GM13976 (cell line): ENCODE measurements around the gene HAUS6.
"Not testable (repeated sequence)": the region's sequence is repeated elsewhere in the genome, so short reads cannot be mapped to it uniquely, and the experiment has no call there.

Source experiments
- DNase-seq: peaks from one replicate; pipeline ENCODE4 v3.0.0; 2012; ENCODE audit warnings: low spot score
- in situ Hi-C: fragments of 300-500 bp; cut with MboI; formaldehyde crosslinking; loops from one replicate; pipeline ENCODE4 v1.12.0; 2022; ENCODE audit warnings: low sequenced_read_pairs, mixed read lengths, inconsistent platforms; ENCODE audit not compliant: unreplicated experiment
- TF ChIP-seq, protein P1 (sequence below): IDR thresholded peaks from 2 replicates; pipeline ENCODE4 v1.5.1; 2012; ENCODE audit warnings: borderline replicate concordance, mild to moderate bottlenecking; ENCODE audit not compliant: insufficient read depth; ENCODE audit errors: extremely low read depth, missing control alignments, control extremely low read depth

The HAUS6 gene

DNA sequence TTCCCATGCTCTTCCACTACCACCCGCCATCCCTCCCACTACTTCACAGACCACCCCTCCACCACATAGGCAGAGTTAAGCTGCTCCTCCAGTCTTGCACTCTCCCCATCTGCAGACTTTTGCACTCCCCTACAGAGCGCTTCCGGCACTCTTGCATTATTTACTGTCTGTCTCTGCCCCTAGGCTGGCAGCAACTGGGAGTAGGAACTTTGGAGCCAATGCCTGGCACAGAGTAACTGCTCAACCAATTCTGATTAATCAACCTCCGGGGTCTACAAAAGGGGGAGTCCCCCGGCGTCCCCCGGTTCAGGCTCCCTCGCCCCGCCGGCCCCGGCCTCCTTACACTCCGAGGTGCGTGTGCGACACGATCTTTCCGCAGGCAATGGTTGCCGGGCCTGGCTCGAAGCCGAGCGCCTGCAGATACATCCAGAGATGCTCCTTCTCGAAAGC lies 498 bp downstream of the HAUS6 start:
- DNase-seq, result peak; percentile 54
- TF ChIP-seq, protein P1, sequence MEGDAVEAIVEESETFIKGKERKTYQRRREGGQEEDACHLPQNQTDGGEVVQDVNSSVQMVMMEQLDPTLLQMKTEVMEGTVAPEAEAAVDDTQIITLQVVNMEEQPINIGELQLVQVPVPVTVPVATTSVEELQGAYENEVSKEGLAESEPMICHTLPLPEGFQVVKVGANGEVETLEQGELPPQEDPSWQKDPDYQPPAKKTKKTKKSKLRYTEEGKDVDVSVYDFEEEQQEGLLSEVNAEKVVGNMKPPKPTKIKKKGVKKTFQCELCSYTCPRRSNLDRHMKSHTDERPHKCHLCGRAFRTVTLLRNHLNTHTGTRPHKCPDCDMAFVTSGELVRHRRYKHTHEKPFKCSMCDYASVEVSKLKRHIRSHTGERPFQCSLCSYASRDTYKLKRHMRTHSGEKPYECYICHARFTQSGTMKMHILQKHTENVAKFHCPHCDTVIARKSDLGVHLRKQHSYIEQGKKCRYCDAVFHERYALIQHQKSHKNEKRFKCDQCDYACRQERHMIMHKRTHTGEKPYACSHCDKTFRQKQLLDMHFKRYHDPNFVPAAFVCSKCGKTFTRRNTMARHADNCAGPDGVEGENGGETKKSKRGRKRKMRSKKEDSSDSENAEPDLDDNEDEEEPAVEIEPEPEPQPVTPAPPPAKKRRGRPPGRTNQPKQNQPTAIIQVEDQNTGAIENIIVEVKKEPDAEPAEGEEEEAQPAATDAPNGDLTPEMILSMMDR, result no peak
- in situ Hi-C loops, result no loop called here

DNA sequence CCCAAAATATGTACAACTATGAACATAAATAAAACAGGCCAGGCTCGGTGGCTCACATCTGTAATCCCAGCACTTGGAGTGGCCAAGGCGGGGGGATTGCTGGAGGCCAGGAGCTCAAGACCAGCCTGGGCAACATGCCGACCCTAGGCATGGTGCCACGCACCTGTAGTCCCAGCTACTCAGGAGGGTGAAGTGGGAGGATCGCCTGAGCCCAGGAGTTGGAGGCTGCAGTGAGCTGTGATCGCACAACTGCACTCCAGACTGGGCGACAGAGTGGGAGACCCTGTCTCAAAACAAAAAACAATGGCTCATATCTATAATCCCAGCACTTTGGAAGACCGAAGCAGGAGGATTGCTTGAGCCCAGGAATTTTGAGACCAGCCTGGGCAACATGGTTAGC lies 1.5 kb downstream of the HAUS6 start:
- in situ Hi-C loops, result no loop called here
- TF ChIP-seq, protein P1, result no peak
- no peak for DNase-seq

- in situ Hi-C loops, DNase-seq: not testable (repeated sequence)
These were observed 5.3 kb downstream of the HAUS6 start for GRCh38 chr9:19097431-19097830.

DNA sequence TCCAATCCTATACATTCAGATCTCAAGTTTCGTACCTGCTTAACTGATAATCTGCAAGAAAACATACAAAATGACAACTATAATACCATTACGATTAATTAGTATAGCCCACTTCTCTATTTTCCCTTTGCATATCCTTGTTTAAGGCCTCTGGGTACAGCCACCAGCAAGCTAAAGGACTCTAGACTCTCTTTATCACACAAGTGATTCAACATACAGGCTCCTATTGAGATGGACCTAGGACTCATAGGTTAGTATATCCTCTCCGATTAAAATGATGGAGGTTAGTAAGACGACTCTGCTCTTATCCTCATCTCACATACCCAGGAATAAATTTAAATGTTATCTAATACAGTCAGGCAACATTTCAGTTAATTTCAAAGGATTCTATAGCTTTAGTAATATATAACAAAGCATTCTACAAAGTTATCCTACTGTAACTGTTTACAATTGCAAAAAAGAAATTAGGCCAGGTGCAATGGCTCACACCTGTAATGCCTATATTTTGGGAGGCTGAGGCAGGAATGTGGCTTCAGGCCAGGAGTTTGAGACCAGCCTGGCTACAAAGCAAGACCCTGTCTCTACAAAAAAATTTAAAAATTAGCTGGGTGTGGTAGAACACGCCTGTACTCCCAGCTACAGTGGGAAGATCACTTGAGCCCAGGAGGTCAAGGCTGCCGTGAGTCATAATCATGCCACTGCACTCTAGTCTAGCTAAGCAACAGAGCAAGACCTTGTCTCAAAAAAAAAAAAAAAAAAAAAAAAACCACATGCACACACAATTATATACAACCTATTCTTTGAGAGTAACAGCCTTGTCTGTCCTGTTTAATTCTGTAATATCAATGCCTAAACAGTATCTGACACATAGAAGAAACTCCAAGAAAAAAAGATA lies 15.4 kb downstream of the HAUS6 start:
- in situ Hi-C loops, result no loop called here
- TF ChIP-seq, protein P1, result no peak
- no peak for DNase-seq

DNA sequence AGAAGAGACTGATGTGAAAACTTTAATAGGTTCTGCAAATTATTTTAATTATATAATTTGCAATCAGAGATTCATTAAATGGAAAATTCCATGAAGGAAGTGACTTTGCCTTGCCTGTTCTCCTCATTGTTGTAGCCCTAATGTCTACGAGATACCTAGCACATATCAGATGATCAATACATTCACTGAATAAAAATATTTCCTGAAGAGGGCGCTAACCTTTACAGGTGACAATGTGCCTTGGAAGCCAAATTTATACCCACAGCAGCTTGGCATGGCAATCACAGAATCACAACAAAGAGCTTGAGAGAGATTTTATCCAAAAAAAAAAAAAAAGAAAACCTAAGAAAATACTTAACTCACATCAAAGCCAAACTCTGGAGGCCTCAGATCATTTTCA lies 17.4 kb downstream of the HAUS6 start:
- in situ Hi-C loops, result no loop called here
- TF ChIP-seq, protein P1, result peak; percentile 15
- DNase-seq, result peak; percentile 44

DNA sequence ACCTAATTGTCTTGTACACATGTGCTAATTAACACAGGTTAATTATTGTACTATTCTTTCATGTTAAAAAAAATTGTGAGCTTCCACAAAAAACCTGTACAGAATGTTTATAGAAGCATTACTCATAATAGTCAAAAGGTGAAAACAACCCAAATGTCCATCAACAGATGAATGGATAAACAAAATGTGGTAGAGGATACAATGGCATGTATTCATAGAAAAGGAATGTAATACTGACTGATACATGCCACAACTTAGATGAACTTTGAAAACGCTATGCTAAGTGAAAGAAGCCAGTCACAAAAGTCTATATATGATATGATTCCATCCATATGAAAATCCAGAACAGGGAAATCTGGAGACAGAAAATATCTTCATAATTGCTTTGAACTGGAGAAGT lies 27.9 kb downstream of the HAUS6 start:
- in situ Hi-C loops, result loop anchor here (25.0 kb wide), 1 partner anchor 387 kb away; no protein-coding TSS in a partner anchor
- TF ChIP-seq, protein P1, result no peak
- DNase-seq, result no peak

DNA sequence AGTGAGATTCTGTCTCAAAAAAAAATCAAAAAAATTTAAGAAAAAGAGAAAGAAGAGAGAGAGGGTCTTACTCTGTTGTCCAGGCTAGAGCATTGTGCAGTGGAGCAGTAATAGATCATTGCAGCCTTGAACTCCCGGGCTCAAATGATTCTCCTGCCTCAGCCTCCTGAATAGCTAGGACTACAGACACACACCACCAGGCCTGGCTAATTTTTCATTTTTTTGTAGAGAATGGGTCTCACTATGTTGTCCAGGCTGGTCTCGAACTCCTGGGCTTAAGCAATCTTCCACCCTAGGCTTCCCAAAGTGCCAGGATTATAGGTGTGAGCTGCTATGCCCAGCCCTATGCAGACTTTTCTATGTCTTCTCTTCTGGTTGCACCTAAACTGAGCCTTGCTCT lies 28.5 kb downstream of the HAUS6 start:
- in situ Hi-C loops, result loop anchor here (25.0 kb wide), 1 partner anchor 388 kb away; no protein-coding TSS in a partner anchor
- TF ChIP-seq, protein P1, result no peak
- no peak for DNase-seq
